Mesendoderm (in vitro differentiated cells): ENCODE measurements around the gene GCGR.

Source experiments
- DNase-seq: peaks from one replicate; pipeline ENCODE4 v3.0.0; 2013
- H2AK5ac ChIP-seq: 2 replicates; pipeline ENCODE4 v1.6.1; 2013; ENCODE audit warnings: low read length, inconsistent platforms
- H2BK120ac ChIP-seq: 2 replicates; pipeline ENCODE4 v1.6.1; 2013; ENCODE audit warnings: low read depth, mild to moderate bottlenecking, low read length, moderate library complexity, mixed read lengths
- H2BK15ac ChIP-seq: replicated peaks from 2 replicates; pipeline ENCODE4 v1.6.1; 2013; ENCODE audit warnings: low read depth, mild to moderate bottlenecking, moderate library complexity
- H2BK5ac ChIP-seq: 2 replicates; pipeline ENCODE4 v1.6.1; 2013; ENCODE audit warnings: low read length, inconsistent platforms
- H3K18ac ChIP-seq: 2 replicates; pipeline ENCODE4 v1.6.1; 2013; ENCODE audit warnings: mild to moderate bottlenecking, low read length, mixed read lengths
- H3K23ac ChIP-seq: one replicate; pipeline ENCODE4 v1.6.1; 2013; ENCODE audit warnings: low read length
- H3K27ac ChIP-seq: 2 replicates; pipeline ENCODE4 v1.5.1; 2013; ENCODE audit warnings: low read depth, mild to moderate bottlenecking, inconsistent platforms, low read length, moderate library complexity
- H3K27me3 ChIP-seq: 2 replicates; pipeline ENCODE4 v1.6.1; 2013; ENCODE audit warnings: low read length, control low read depth, mild to moderate bottlenecking, inconsistent platforms; ENCODE audit not compliant: insufficient read depth, poor library complexity
- H3K36me3 ChIP-seq: 2 replicates; pipeline ENCODE4 v1.6.1; 2013; ENCODE audit warnings: low read length, inconsistent platforms; ENCODE audit not compliant: control insufficient read depth, insufficient read depth
- H3K4ac ChIP-seq: one replicate; pipeline ENCODE4 v1.6.1; 2013; ENCODE audit warnings: low read depth, mild to moderate bottlenecking, low read length, moderate library complexity
- H3K4me1 ChIP-seq: 2 replicates; pipeline ENCODE4 v1.6.1; 2013; ENCODE audit warnings: low read depth, low read length, inconsistent platforms; ENCODE audit not compliant: control insufficient read depth
- H3K4me2 ChIP-seq: 2 replicates; pipeline ENCODE4 v1.6.1; 2013; ENCODE audit warnings: low read length
- H3K4me3 ChIP-seq: 2 replicates; pipeline ENCODE4 v1.5.1; 2013; ENCODE audit warnings: mild to moderate bottlenecking, low read length
- H3K56ac ChIP-seq: one replicate; pipeline ENCODE4 v1.6.1; 2013; ENCODE audit warnings: low read length
- H3K79me1 ChIP-seq: 2 replicates; pipeline ENCODE4 v1.6.1; 2013; ENCODE audit warnings: low read length, inconsistent platforms
- H3K79me2 ChIP-seq: 2 replicates; pipeline ENCODE4 v1.6.1; 2013; ENCODE audit warnings: mild to moderate bottlenecking, low read length; ENCODE audit not compliant: control insufficient read depth, insufficient read depth
- H3K9ac ChIP-seq: 2 replicates; pipeline ENCODE4 v1.6.1; 2013; ENCODE audit warnings: low read length, inconsistent platforms
- H4K5ac ChIP-seq: one replicate; pipeline ENCODE4 v1.6.1; 2013; ENCODE audit warnings: low read length
- H4K8ac ChIP-seq: one replicate; pipeline ENCODE4 v1.6.1; 2013; ENCODE audit warnings: low read depth, mild to moderate bottlenecking, control low read depth, low read length, moderate library complexity
- WGBS: extraction: QIAGEN DNeasy Blood & Tissue Kit; methylation state at CpG from one replicate; pipeline ENCODE4 v1.1.7; 2013; ENCODE audit warnings: low lambda C conversion rate, missing lambda C conversion rate; ENCODE audit not compliant: insufficient coverage; ENCODE audit errors: extremely low coverage; 5-methylcytosine and 5-hydroxymethylcytosine counted together

The GCGR gene

GRCh38 chr17:81825841-81826466 lies 22.0 kb downstream of the GCGR start:
- Histone ChIP-seq H3K27me3 (no peaks in the 10 kb centered on the region), H3K36me3 (no peaks in the 10 kb centered on the region), H3K4me3 (no peak overlapping the region), H3K79me1 (peaks cover 15% of the 10 kb centered on the region), H3K9ac (no peak overlapping the region), H4K5ac (no peak overlapping the region), H4K8ac (no peak overlapping the region), H2BK15ac (no peak overlapping the region), H3K18ac (no peak overlapping the region), H3K56ac (no peak overlapping the region), H3K4me1 (no peaks in the 10 kb centered on the region), H2BK5ac (no peak overlapping the region), H3K4me2 (no peak overlapping the region), H2AK5ac (no peak overlapping the region), H2BK120ac (no peak overlapping the region), H3K4ac (no peak overlapping the region), H3K79me2 (peaks cover 2% of the 10 kb centered on the region), H3K23ac (no peak overlapping the region), H3K27ac (no peak overlapping the region)
- no peak for DNase-seq
- no CpG with 5 or more reads among the region's 11 CpGs for WGBS

GRCh38 chr17:81828656-81829055 lies 24.7 kb downstream of the GCGR start:
- peaks cover 6% of the 10 kb centered on the region for H3K79me2 ChIP-seq
- no peak overlapping the region for H3K4ac ChIP-seq
- no peak for DNase-seq
- no peak overlapping the region for H3K4me3 ChIP-seq
- H4K5ac ChIP-seq, result no peak overlapping the region
- H2BK5ac ChIP-seq, result no peak overlapping the region
- WGBS, result no CpG with 5 or more reads among the region's 7 CpGs
- H3K27me3 ChIP-seq, result no peaks in the 10 kb centered on the region
- no peak overlapping the region for H3K23ac ChIP-seq
- peaks cover 4% of the 10 kb centered on the region for H3K4me1 ChIP-seq
- H4K8ac ChIP-seq, result no peak overlapping the region
- no peak overlapping the region for H3K4me2 ChIP-seq
- no peaks in the 10 kb centered on the region for H3K36me3 ChIP-seq
- no peak overlapping the region for H2BK120ac ChIP-seq
- no peak overlapping the region for H3K18ac ChIP-seq
- H3K27ac ChIP-seq, result no peak overlapping the region
- H3K79me1 ChIP-seq, result peaks cover 20% of the 10 kb centered on the region
- no peak overlapping the region for H2BK15ac ChIP-seq
- H3K9ac ChIP-seq, result peak overlapping the region; percentile 6
- H3K56ac ChIP-seq, result peak overlapping the region; percentile 37
- H2AK5ac ChIP-seq, result no peak overlapping the region

- WGBS, result no CpG with 5 or more reads among the region's 6 CpGs
- no peak overlapping the region for H3K18ac ChIP-seq
- H3K4ac ChIP-seq, result no peak overlapping the region
- H3K27ac ChIP-seq, result no peak overlapping the region
- H2BK15ac ChIP-seq, result no peak overlapping the region
- H3K27me3 ChIP-seq, result no peaks in the 10 kb centered on the region
- no peak for DNase-seq
- no peak overlapping the region for H2BK5ac ChIP-seq
- peaks cover 6% of the 10 kb centered on the region for H3K79me2 ChIP-seq
- H3K9ac ChIP-seq, result no peak overlapping the region
- H2AK5ac ChIP-seq, result no peak overlapping the region
- H3K4me2 ChIP-seq, result no peak overlapping the region
- no peak overlapping the region for H3K56ac ChIP-seq
- no peaks in the 10 kb centered on the region for H3K36me3 ChIP-seq
- no peak overlapping the region for H3K4me3 ChIP-seq
- H4K5ac ChIP-seq, result no peak overlapping the region
- H4K8ac ChIP-seq, result no peak overlapping the region
- H3K4me1 ChIP-seq, result peaks cover 4% of the 10 kb centered on the region
- H3K23ac ChIP-seq, result no peak overlapping the region
- H3K79me1 ChIP-seq, result peaks cover 23% of the 10 kb centered on the region
- H2BK120ac ChIP-seq, result no peak overlapping the region
Measured at GRCh38 chr17:81829858-81830257, 25.9 kb downstream of the GCGR start.

DNA sequence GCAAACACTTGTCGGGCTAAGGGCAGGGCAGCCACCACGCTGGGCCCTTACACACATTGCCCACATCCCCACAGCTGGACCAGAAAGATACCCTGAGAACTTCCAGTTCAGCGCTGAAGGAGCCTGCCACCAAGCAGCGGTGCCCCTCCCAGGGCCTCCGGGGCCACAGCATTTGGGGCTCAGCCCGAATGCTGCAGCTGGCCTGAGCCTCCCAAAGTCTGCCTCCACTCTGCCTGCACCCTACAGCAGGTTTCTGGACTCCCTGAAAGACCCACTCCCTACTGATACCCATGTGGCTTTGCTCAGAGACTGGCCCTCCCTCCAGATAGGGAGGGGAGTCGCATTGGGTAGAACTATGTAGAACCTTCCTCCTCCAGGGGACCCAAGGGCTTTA lies 27.6 kb downstream of the GCGR start:
- H4K5ac ChIP-seq, result no peak overlapping the region
- no peak overlapping the region for H2BK15ac ChIP-seq
- no peak overlapping the region for H3K9ac ChIP-seq
- H3K79me2 ChIP-seq, result peaks cover 6% of the 10 kb centered on the region
- no peak overlapping the region for H3K18ac ChIP-seq
- no peak overlapping the region for H3K23ac ChIP-seq
- no peak overlapping the region for H2AK5ac ChIP-seq
- no peaks in the 10 kb centered on the region for H3K27me3 ChIP-seq
- H3K56ac ChIP-seq, result no peak overlapping the region
- H3K27ac ChIP-seq, result no peak overlapping the region
- no peak overlapping the region for H2BK5ac ChIP-seq
- peaks cover 4% of the 10 kb centered on the region for H3K4me1 ChIP-seq
- H3K4me2 ChIP-seq, result no peak overlapping the region
- no peaks in the 10 kb centered on the region for H3K36me3 ChIP-seq
- H3K79me1 ChIP-seq, result peaks cover 19% of the 10 kb centered on the region
- no peak overlapping the region for H2BK120ac ChIP-seq
- H4K8ac ChIP-seq, result no peak overlapping the region
- H3K4me3 ChIP-seq, result no peak overlapping the region
- no peak for DNase-seq
- H3K4ac ChIP-seq, result no peak overlapping the region
- WGBS, result no CpG with 5 or more reads among the region's 7 CpGs

- H3K4me1 ChIP-seq, result peaks cover 4% of the 10 kb centered on the region
- no peaks in the 10 kb centered on the region for H3K36me3 ChIP-seq
- DNase-seq, result no peak
- no CpG with 5 or more reads among the region's 18 CpGs for WGBS
- no peaks in the 10 kb centered on the region for H3K27me3 ChIP-seq
- peak overlapping the region; percentile 70 for H3K23ac ChIP-seq
- peaks cover 19% of the 10 kb centered on the region for H3K79me1 ChIP-seq
- no peak overlapping the region for H2AK5ac ChIP-seq
- no peak overlapping the region for H2BK120ac ChIP-seq
- H2BK5ac ChIP-seq, result no peak overlapping the region
- H2BK15ac ChIP-seq, result no peak overlapping the region
- H3K4ac ChIP-seq, result no peak overlapping the region
- peak overlapping the region; percentile 63 for H3K4me2 ChIP-seq
- H3K4me3 ChIP-seq, result peak overlapping the region; percentile 65
- peak overlapping the region; percentile 83 for H3K56ac ChIP-seq
- peak overlapping the region; percentile 91 for H3K9ac ChIP-seq
- H3K18ac ChIP-seq, result no peak overlapping the region
- H3K27ac ChIP-seq, result no peak overlapping the region
- H3K79me2 ChIP-seq, result peaks cover 6% of the 10 kb centered on the region
- no peak overlapping the region for H4K8ac ChIP-seq
- H4K5ac ChIP-seq, result no peak overlapping the region
Measured at GRCh38 chr17:81831957-81832607, 28.1 kb downstream of the GCGR start.
